HepG2 (cell line): ENCODE results near the gene CTIF. TPM values are rescaled to one million over a fixed set of nuclear protein-coding genes. Genes with fewer than 3 reads are reported as not detected.

Experiments used
- ATAC-seq: fragments of 200-7000 bp; cut with Tn5 transposase; 3 replicates; pipeline ENCODE4 v1.9.1; 2020; ENCODE audit warnings: mild to moderate bottlenecking, moderate library complexity
- BruUV-seq: library from RNA; stranded (reverse); fragments of 400-500 nt; replicated peaks from 2 replicates; lab custom pipeline; 2021; lab: Mats Ljungman, UMichigan
- CTCF ChIA-PET: fragments of 300-600 bp; formaldehyde crosslinking; extraction: SDS; loops from one replicate; lab custom pipeline; 2021; ENCODE audit warnings: low total read pairs, inconsistent platforms, low intra/inter-chr PET ratio; lab: Yijun Ruan, JAX
- POLR2A ChIA-PET: fragments of 350-600 bp; sonication (Branson Sonifier 250); formaldehyde crosslinking; loops from one replicate; lab custom pipeline; 2020; ENCODE audit warnings: antibody characterized with exemption, inconsistent platforms; lab: Yijun Ruan, JAX
- DNase-seq: peaks from one replicate; pipeline ENCODE4 v3.0.0-alpha.2; 2015; ENCODE audit warnings: low spot score
- FAIRE-seq: peaks from 3 replicates; lab custom pipeline; 2011; peaks lifted over from hg19 to GRCh38; lab: Jason Lieb, UNC
- H2AFZ ChIP-seq: one replicate; pipeline ENCODE4 v1.6.1; 2011; ENCODE audit warnings: low read length, inconsistent platforms
- H3K27ac ChIP-seq: fragments of 300-600 bp; 3 replicates; pipeline ENCODE4 v1.8.0; 2011; ENCODE audit warnings: mixed run types, mild to moderate bottlenecking, mixed read lengths, low read length, inconsistent platforms; ENCODE audit not compliant: insufficient read depth; ENCODE audit errors: extremely low read length
- H3K27me3 ChIP-seq, 2 experiments: fragments of 200-600 bp in 1 of 2; 2 replicates in 1 of 2; 3 replicates in 1 of 2; pipeline versions ENCODE4 v1.6.0 to v1.8.0; 2011; ENCODE audit warnings: low read length in 2 of 2, mild to moderate bottlenecking in 2 of 2, moderate library complexity in 2 of 2, inconsistent platforms in 1 of 2; ENCODE audit not compliant: insufficient read depth in 2 of 2, control insufficient read depth in 1 of 2
- H3K36me3 ChIP-seq, 2 experiments: fragments of 200-600 bp in 1 of 2; replicated peaks in 1 of 2; 2 replicates in 1 of 2; 3 replicates in 1 of 2; pipeline versions ENCODE4 v1.5.1 to v1.8.0; 2011; ENCODE audit warnings: low read length in 2 of 2, inconsistent platforms in 1 of 2; ENCODE audit not compliant: insufficient read depth in 2 of 2, control insufficient read depth in 1 of 2
- H3K4me1 ChIP-seq: 2 replicates; pipeline ENCODE4 v1.5.1; 2012; ENCODE audit warnings: low read length, inconsistent platforms; ENCODE audit not compliant: insufficient read depth
- H3K4me2 ChIP-seq: 2 replicates; pipeline ENCODE4 v1.6.0; 2011; ENCODE audit warnings: low read depth, low read length, inconsistent platforms
- H3K4me3 ChIP-seq, 3 experiments: fragments of 200-600 bp in 1 of 3; sonication (generic), shearing (Covaris generic) in 1 of 3; replicated peaks in 1 of 3; 2 replicates each; pipeline ENCODE4 v1.5.1; 2011 to 2016; ENCODE audit warnings: low read length in 3 of 3, inconsistent platforms in 2 of 3, low read depth in 2 of 3, mild to moderate bottlenecking in 2 of 3, control low read depth in 1 of 3, mixed read lengths in 1 of 3; ENCODE audit not compliant: insufficient read depth in 1 of 3
- H3K79me2 ChIP-seq: one replicate; pipeline ENCODE4 v1.6.1; 2011; ENCODE audit warnings: low read length, inconsistent platforms; ENCODE audit not compliant: insufficient read depth
- H3K9ac ChIP-seq: 2 replicates; pipeline ENCODE4 v1.6.0; 2011; ENCODE audit warnings: mild to moderate bottlenecking, low read depth, low read length, inconsistent platforms; ENCODE audit not compliant: insufficient read depth
- H3K9me3 ChIP-seq: 2 replicates; pipeline ENCODE4 v1.5.1; 2012; ENCODE audit warnings: mild to moderate bottlenecking, low read length
- H4K20me1 ChIP-seq: 2 replicates; pipeline ENCODE4 v1.6.0; 2011; ENCODE audit warnings: inconsistent platforms, mild to moderate bottlenecking, low read length, moderate library complexity; ENCODE audit not compliant: insufficient read depth
- DNMT1 ChIP-seq: sonication (generic); formaldehyde crosslinking; IDR thresholded peaks from 2 replicates; pipeline ENCODE4 v1.5.1; 2020; ENCODE audit warnings: mild to moderate bottlenecking, missing genetic modification reagents
- MAFF ChIP-seq: IDR thresholded peaks from 2 replicates; pipeline ENCODE4 v1.6.1; 2011; ENCODE audit warnings: low read depth, low read length, improper control_type of control experiment
- MAFG ChIP-seq: sonication (generic); formaldehyde crosslinking; IDR thresholded peaks from 2 replicates; pipeline ENCODE4 v1.5.1; 2020; ENCODE audit warnings: mild to moderate bottlenecking, missing genetic modification reagents
- MAFK ChIP-seq, 2 experiments: IDR thresholded peaks in 1 of 2; conservative IDR thresholded peaks in 1 of 2; 2 replicates each; pipeline ENCODE4 v1.6.1; 2011; ENCODE audit warnings: improper control_type of control experiment in 2 of 2, low read length in 2 of 2
- MEIS2 ChIP-seq: sonication (generic); formaldehyde crosslinking; IDR thresholded peaks from 2 replicates; pipeline ENCODE4 v1.9.0; 2021; ENCODE audit warnings: mild to moderate bottlenecking, missing genetic modification reagents
- NFE2L2 ChIP-seq: fragments of 150-350 bp; IDR thresholded peaks from 2 replicates; pipeline ENCODE4 v1.6.1; 2014; ENCODE audit warnings: low read length
- PCBP2 ChIP-seq: fragments of 200-400 bp; formaldehyde crosslinking; optimal IDR thresholded peaks from 2 replicates; pipeline ENCODE3; 2018; ENCODE audit warnings: low read length, low read depth; ENCODE audit not compliant: poor library complexity, severe bottlenecking
- PHF8 ChIP-seq: sonication (generic); formaldehyde crosslinking; IDR thresholded peaks from 2 replicates; pipeline ENCODE4 v1.5.0; 2020; ENCODE audit warnings: missing genetic modification reagents
- TOPORS ChIP-seq: sonication (generic); formaldehyde crosslinking; IDR thresholded peaks from 2 replicates; pipeline ENCODE4 v1.8.0; 2023; ENCODE audit warnings: mild to moderate bottlenecking, missing genetic modification reagents
- ZC3H13 ChIP-seq: sonication (generic); formaldehyde crosslinking; IDR thresholded peaks from 2 replicates; pipeline ENCODE4 v1.8.1; 2023; ENCODE audit warnings: mild to moderate bottlenecking, missing genetic modification reagents, moderate library complexity
- ZNF317 ChIP-seq: sonication (generic); formaldehyde crosslinking; IDR thresholded peaks from 2 replicates; pipeline ENCODE4 v1.5.0; 2020; ENCODE audit warnings: mild to moderate bottlenecking, missing genetic modification reagents
- ZSCAN5A ChIP-seq: sonication (generic); formaldehyde crosslinking; IDR thresholded peaks from 2 replicates; pipeline ENCODE4 v1.8.0; 2022; ENCODE audit warnings: mild to moderate bottlenecking, missing genetic modification reagents, borderline replicate concordance
- WGBS: methylation state at CpG from one replicate; pipeline ENCODE4 v1.1.6; 2017; ENCODE audit warnings: low lambda C conversion rate; 5-methylcytosine and 5-hydroxymethylcytosine counted together
- in situ Hi-C: cut with HindIII; loops from 2 replicates; pipeline ENCODE4 v1.10.0; 2017; ENCODE audit warnings: low pct_unique_long_range_greater_than_20kb; ENCODE audit not compliant: extremely low pct_ligation_motif_present
- intact Hi-C: fragments of 100-400 bp; cut with micrococcal nuclease; formaldehyde crosslinking; loops from one replicate; pipeline ENCODE4 v1.10.0; 2022; ENCODE audit not compliant: unreplicated experiment
- polyA plus RNA-seq, 8 experiments: library from polyadenylated mRNA; depleted of rRNA in 3 of 8; stranded (reverse) in 7 of 8; unstranded in 1 of 8; fragments of >200 nt; fragmentation: Illumina TruSeq in 4 of 8; extraction: Trizol in 4 of 8; gene quantifications; 2 replicates each; pipeline versions ENCODE4 v1.2.1 to v1.2.3, GENCODE V29; 2011 to 2016; ENCODE audit warnings: low read depth in 4 of 8, missing spikeins in 1 of 8, mixed read lengths in 1 of 8; ENCODE audit not compliant: insufficient read depth in 1 of 8
- total RNA-seq, 5 experiments: library from RNA; depleted of rRNA; stranded (reverse); fragments of >200 nt; fragmentation: Illumina TruSeq; extraction: Trizol; gene quantifications; 2 replicates each; pipeline ENCODE4 v1.2.3, GENCODE V29; 2016; ENCODE audit warnings: low read depth in 1 of 5

Gene CTIF
- total and polyA plus RNA-seq, 2 of the 13 experiments (the other 11 are each of a cell fraction or from before 2014, with no cell fraction given) = 18.2 to 28.0 TPM

- Histone ChIP-seq H3K27ac (no peak overlapping the region), H3K4me3 (no peak overlapping the region), H3K9ac (no peak overlapping the region), H3K4me2 (no peak overlapping the region), H2AFZ (no peak overlapping the region), H4K20me1 (no peaks in the 10 kb centered on the region), H3K27me3 (no peaks in the 10 kb centered on the region), H3K9me3 (no peaks in the 10 kb centered on the region), H3K4me1 (peaks cover 65% of the 10 kb centered on the region), H3K36me3 (no peaks in the 10 kb centered on the region), H3K79me2 (peaks cover 36% of the 10 kb centered on the region)
- ChIA-PET CTCF (no interaction called here), POLR2A (no interaction called here)
- in situ Hi-C loops = no loop called here
- TF ChIP-seq ZSCAN5A (CRISPR knock-in tag) (no peak), PHF8 (no peak)
- FAIRE-seq (no peak), DNase-seq (no peak), ATAC-seq (no peak)
- intact Hi-C loops = no loop called here
- no TSS peak for BruUV-seq
- WGBS = 93% methylated on average over 9 of the region's 10 CpGs
These were observed 26.3 kb downstream of the CTIF start for GRCh38 chr18:48565105-48565504.

DNA sequence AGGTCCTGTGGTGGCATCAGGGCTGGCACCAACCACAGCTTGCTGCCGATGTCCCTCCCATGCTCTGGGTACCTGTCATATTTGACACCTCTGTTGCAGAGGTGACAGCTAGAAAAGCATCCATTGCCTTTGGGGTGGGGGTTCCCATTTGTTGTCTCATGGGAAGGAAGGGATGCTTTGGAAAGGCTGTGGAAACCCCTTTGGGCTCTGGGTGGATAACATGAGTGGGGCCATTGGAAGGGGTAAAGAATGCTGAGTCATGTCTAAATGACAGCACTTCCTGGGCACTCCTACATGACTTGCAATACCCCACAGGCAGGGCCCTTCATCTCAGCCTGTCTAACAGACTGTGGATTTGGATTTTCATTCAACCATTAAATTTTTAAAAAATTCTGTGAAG lies 27.8 kb downstream of the CTIF start:
- Histone ChIP-seq H3K4me2 (no peak overlapping the region), H3K4me3 (no peak overlapping the region), H3K9me3 (no peaks in the 10 kb centered on the region), H3K79me2 (peaks cover 44% of the 10 kb centered on the region), H3K27ac (peak overlapping the region; percentile 23), H3K9ac (no peak overlapping the region), H2AFZ (no peak overlapping the region), H3K27me3 (no peaks in the 10 kb centered on the region), H4K20me1 (no peaks in the 10 kb centered on the region), H3K4me1 (peaks cover 72% of the 10 kb centered on the region), H3K36me3 (no peaks in the 10 kb centered on the region)
- CTCF ChIA-PET = no interaction called here
- in situ Hi-C loops (no loop called here), intact Hi-C loops (no loop called here)
- WGBS = 100% methylated on average over 1 of the region's 1 CpG
- POLR2A ChIA-PET = no interaction called here
- FAIRE-seq = no peak
- BruUV-seq = no TSS peak
- TF ChIP-seq MAFG (CRISPR knock-in tag) = peak; percentile 79
- TF ChIP-seq PCBP2 = no peak
- no peak for TF ChIP-seq DNMT1 (CRISPR knock-in tag)
- peak; percentile 92 for TF ChIP-seq NFE2L2
- peak; percentile 97 for TF ChIP-seq MAFF
- TF ChIP-seq ZNF317 = no peak
- TF ChIP-seq ZC3H13 = no peak
- no peak for TF ChIP-seq MEIS2 (CRISPR knock-in tag)
- TF ChIP-seq MAFK (conservative IDR thresholded peaks at IDR 0.05 in 1 of 2, IDR thresholded peaks at IDR 0.05 in 1 of 2; ENCODE audit: low read length in 2 of 2) = peak; percentile 97 to 98
- TF ChIP-seq TOPORS (CRISPR knock-in tag) = no peak
- no peak for DNase-seq
- no peak for ATAC-seq
